IPS-18c (cell line): ENCODE data around the gene TIPRL.

Experiments
- H3K4me3 ChIP-seq: 2 replicates; pipeline ENCODE4 v1.7.0; 2013; ENCODE audit warnings: low read depth, mild to moderate bottlenecking, low read length, moderate library complexity; ENCODE audit not compliant: insufficient read depth
- H3K9me3 ChIP-seq: one replicate; pipeline ENCODE4 v1.6.1; 2013; ENCODE audit warnings: mild to moderate bottlenecking, low read length, moderate library complexity; ENCODE audit not compliant: control insufficient read depth, insufficient read depth

The TIPRL gene

GRCh38 chr1:168178638-168179437 is at the start of gene TIPRL:
TIPRL (plus strand) TSS chr1:168178962; CDS start chr1:168179078, 116 bp downstream.
- H3K4me3 ChIP-seq = peak within 1 kb of the TSS; percentile 94
- peaks cover 2% of the 10 kb centered on the region for H3K9me3 ChIP-seq

- H3K9me3 ChIP-seq = peaks cover 2% of the 10 kb centered on the region
- H3K4me3 ChIP-seq = no peak overlapping the region
Observed at GRCh38 chr1:168129933-168130332, 48.8 kb upstream of the TIPRL start.

- H3K9me3 ChIP-seq = no peaks in the 10 kb centered on the region
- H3K4me3 ChIP-seq = no peak overlapping the region
Observed at GRCh38 chr1:168134132-168134531, 44.6 kb upstream of the TIPRL start.

GRCh38 chr1:168134642-168135041 is 44.1 kb upstream of the TIPRL start:
- no peak overlapping the region for H3K4me3 ChIP-seq
- no peaks in the 10 kb centered on the region for H3K9me3 ChIP-seq

GRCh38 chr1:168135116-168135920 is 43.4 kb upstream of the TIPRL start:
- Histone ChIP-seq H3K4me3 (peak overlapping the region; percentile 70), H3K9me3 (no peaks in the 10 kb centered on the region)

- Histone ChIP-seq H3K4me3 (peak overlapping the region; percentile 70), H3K9me3 (no peaks in the 10 kb centered on the region)
Observed at GRCh38 chr1:168135921-168136708, 42.6 kb upstream of the TIPRL start.

- Histone ChIP-seq H3K9me3 (no peaks in the 10 kb centered on the region), H3K4me3 (peak within 1 kb of the TSS; percentile 78)
Observed at GRCh38 chr1:168136709-168137514, 41.9 kb upstream of the TIPRL start, which contains the start of gene GPR161. GPR161 (minus strand) TSS chr1:168136930; CDS start chr1:168104850, 32,080 bp downstream.

- no peaks in the 10 kb centered on the region for H3K9me3 ChIP-seq
- H3K4me3 ChIP-seq = peak overlapping the region; percentile 78
Observed at GRCh38 chr1:168137515-168137821, 41.3 kb upstream of the TIPRL start.

- Histone ChIP-seq H3K9me3 (no peaks in the 10 kb centered on the region), H3K4me3 (no peak overlapping the region)
Observed at GRCh38 chr1:168138134-168138533, 40.6 kb upstream of the TIPRL start.

GRCh38 chr1:168139070-168139469 is 39.7 kb upstream of the TIPRL start:
- H3K9me3 ChIP-seq = no peaks in the 10 kb centered on the region
- H3K4me3 ChIP-seq = no peak overlapping the region

GRCh38 chr1:168141871-168142385 is 36.8 kb upstream of the TIPRL start:
- no peaks in the 10 kb centered on the region for H3K9me3 ChIP-seq
- H3K4me3 ChIP-seq = no peak overlapping the region

- no peak overlapping the region for H3K4me3 ChIP-seq
- H3K9me3 ChIP-seq = no peaks in the 10 kb centered on the region
Observed at GRCh38 chr1:168145184-168146159, 33.3 kb upstream of the TIPRL start.

GRCh38 chr1:168146160-168146539 is 32.6 kb upstream of the TIPRL start:
- Histone ChIP-seq H3K9me3 (no peaks in the 10 kb centered on the region), H3K4me3 (no peak overlapping the region)

- Histone ChIP-seq H3K9me3 (no peaks in the 10 kb centered on the region), H3K4me3 (no peak overlapping the region)
Observed at GRCh38 chr1:168146626-168147025, 32.1 kb upstream of the TIPRL start.

- Histone ChIP-seq H3K9me3 (no peaks in the 10 kb centered on the region), H3K4me3 (no peak overlapping the region)
Observed at GRCh38 chr1:168148916-168149315, 29.8 kb upstream of the TIPRL start.

- H3K4me3 ChIP-seq = no peak overlapping the region
- H3K9me3 ChIP-seq = no peaks in the 10 kb centered on the region
Observed at GRCh38 chr1:168150283-168150682, 28.5 kb upstream of the TIPRL start.
